Rectal smooth muscle tissue (tissue), 1 donor: ENCODE results near the gene UVSSA.
"Not testable (repeated sequence)": the region's sequence is repeated elsewhere in the genome, so short reads cannot be mapped to it uniquely, and the experiment has no call there.

Source experiments
- H3K27ac ChIP-seq: one replicate; pipeline ENCODE4 v1.7.0; 2013; ENCODE audit warnings: low read depth, low read length, inconsistent platforms
- H3K27me3 ChIP-seq: one replicate; pipeline ENCODE4 v1.7.0; 2013; ENCODE audit warnings: low read length; ENCODE audit not compliant: control insufficient read depth, insufficient read depth
- H3K36me3 ChIP-seq: one replicate; pipeline ENCODE4 v1.7.0; 2013; ENCODE audit warnings: low read length; ENCODE audit not compliant: control insufficient read depth, insufficient read depth
- H3K4me1 ChIP-seq: one replicate; pipeline ENCODE4 v1.7.0; 2013; ENCODE audit warnings: low read length; ENCODE audit not compliant: control insufficient read depth, insufficient read depth
- H3K4me3 ChIP-seq: one replicate; pipeline ENCODE4 v1.7.0; 2013; ENCODE audit warnings: low read length
- H3K9ac ChIP-seq: one replicate; pipeline ENCODE4 v1.7.0; 2013; ENCODE audit warnings: low read length

Gene UVSSA

DNA sequence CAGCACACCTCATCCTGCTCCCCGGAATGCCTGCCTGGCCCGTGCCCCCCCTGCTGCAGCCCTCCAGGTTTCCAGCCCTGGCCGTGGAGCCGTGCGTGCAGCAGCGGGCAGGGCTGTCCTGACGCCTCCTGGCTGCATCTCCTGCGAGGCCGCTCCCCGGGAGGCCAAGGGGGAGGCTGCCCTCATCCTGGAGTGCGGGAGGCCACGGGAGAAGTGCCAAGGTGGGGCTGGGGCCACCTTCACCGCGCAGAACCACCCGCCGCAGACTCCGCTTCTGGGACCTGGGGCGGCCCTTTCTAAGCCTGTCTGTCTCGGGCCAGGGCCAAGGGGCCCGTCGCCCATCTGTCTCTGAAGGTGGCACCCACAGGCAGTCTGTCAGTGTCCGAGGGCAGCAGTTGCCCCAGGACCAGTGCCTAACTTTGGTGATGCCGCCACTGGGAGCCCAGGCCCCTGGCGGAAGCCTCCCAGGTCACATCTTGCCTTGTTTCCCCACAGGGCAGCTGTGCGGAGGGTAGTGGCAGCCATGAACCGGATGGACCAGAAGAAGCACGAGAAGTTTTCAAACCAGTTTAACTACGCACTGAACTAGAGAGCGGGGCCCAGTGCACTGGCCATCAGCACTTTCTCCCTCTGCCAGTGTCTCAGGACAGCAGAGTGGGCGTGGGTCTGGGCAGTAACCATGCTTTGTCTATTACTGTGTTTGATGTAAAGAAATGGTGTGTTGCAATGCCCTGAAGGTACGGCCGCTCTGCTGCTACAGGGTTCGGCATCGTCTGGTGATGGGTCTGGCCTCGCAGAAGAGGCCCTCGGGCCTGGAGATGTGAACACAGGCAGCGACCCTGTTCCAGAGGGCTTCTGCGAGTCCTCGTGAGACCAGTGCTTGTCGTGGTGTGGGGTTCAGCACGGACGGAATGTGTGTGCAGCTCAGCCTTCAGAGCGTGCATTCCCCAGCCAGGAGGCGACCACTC is 38.6 kb downstream of the UVSSA start:
- Histone ChIP-seq H3K27me3 (no peaks in the 10 kb centered on the region), H3K4me1 (no peaks in the 10 kb centered on the region), H3K4me3 (no peak overlapping the region), H3K27ac (no peak overlapping the region), H3K36me3 (peaks cover 17% of the 10 kb centered on the region), H3K9ac (no peak overlapping the region)

DNA sequence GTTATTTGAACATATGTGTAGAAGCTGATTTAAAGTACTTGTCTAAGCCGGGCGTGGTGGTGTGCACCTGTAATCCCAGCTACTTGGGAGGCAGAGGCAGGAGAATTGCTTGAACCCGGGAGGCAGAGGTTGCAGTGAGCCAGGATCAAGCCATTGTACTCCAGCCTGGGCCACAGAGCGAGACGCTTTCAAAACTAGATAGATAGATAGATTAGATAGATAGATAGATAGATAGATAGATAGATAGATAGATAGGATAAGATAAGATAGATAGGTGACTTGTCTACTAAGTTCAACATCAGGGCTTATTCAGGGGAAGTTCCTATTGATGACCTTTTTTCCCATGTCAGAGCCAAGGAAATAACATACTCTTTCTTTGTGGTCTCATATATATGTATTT is 46.4 kb downstream of the UVSSA start:
- H3K4me1 ChIP-seq = not testable (repeated sequence)

DNA sequence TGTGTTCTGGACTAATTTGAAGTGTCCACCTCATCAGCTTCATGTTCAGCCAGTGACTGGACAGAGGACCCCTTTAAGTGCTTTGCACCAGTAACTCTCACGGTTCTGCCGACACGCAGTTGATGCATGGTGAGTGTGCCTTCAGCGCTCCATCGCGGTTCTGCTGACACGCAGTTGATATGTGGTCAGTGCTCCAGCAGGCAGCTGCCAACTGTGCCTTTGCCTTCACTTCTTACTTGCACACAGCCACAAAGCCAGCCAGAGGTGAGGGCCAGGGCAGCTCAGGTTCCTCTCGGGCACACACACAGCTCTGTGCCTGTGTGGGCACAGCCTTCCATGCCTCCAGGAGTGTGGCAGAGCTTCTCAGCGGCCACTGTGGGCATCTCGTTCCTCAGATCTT is 46.9 kb downstream of the UVSSA start:
- H3K27ac ChIP-seq = no peak overlapping the region
- H3K4me1 ChIP-seq = no peaks in the 10 kb centered on the region
- H3K36me3 ChIP-seq = peaks cover 15% of the 10 kb centered on the region
- no peaks in the 10 kb centered on the region for H3K27me3 ChIP-seq
- no peak overlapping the region for H3K9ac ChIP-seq
- no peak overlapping the region for H3K4me3 ChIP-seq

More for the DNA sequence above, 46.4 kb downstream of the UVSSA start:
- H3K4me3 ChIP-seq, H3K9ac ChIP-seq, H3K27ac ChIP-seq, H3K27me3 ChIP-seq: not testable (repeated sequence)
- peaks cover 15% of the 10 kb centered on the region for H3K36me3 ChIP-seq

DNA sequence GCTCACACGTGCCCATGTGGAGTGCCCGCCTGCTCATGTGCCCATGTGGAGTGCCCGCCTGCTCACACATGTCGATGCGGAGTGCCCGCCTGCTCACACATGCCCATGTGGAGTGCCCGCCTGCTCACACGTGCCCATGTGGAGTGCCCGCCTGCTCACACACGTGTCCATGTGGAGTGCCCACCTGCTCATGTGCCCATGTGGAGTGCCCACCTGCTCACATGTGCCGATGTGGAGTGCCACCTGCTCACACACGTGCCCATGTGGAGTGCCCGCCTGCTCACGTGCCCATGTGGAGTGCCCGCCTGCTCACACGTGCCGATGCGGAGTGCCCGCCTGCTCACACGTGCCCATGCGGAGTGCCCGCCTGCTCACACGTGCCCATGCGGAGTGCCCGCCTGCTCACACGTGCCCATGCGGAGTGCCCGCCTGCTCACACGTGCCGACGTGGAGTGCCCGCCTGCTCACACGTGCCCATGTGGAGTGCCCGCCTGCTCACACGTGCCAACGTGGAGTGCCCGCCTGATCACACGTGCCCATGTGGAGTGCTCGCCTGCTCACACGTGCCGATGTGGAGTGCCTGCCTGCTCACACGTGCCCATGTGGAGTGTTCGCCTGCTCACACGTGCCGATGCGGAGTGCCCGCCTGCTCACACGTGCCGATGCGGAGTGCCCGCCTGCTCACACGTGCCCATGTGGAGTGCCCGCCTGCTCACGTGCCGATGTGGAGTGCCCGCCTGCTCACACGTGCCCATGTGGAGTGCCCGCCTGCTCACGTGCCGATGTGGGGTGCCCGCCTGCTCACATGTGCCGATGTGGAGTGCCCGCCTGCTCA is 47.8 kb downstream of the UVSSA start:
- H3K4me3 ChIP-seq = not testable (repeated sequence)

DNA sequence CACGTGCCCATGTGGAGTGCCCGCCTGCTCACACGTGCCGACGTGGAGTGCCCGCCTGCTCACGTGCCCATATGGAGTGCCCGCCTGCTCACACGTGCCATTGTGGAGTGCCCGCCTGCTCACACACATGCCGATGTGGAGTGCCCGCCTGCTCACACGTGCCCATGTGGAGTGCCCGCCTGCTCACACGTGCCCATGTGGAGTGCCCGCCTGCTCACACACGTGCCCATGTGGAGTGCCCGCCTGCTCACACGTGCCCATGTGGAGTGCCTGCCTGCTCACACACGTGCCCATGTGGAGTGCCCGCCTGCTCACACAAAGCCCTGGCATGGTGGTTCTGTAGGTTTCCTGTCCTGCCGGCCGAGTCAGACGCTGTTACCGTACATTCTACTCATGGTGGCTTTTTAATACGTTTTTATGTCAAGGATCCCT is 48.4 kb downstream of the UVSSA start:
- H3K27me3 ChIP-seq, H3K4me3 ChIP-seq, H3K9ac ChIP-seq, H3K27ac ChIP-seq, H3K4me1 ChIP-seq: not testable (repeated sequence)
- peaks cover 13% of the 10 kb centered on the region for H3K36me3 ChIP-seq

More for the DNA sequence above, 47.8 kb downstream of the UVSSA start:
- H3K27ac ChIP-seq, H3K4me1 ChIP-seq, H3K9ac ChIP-seq, H3K27me3 ChIP-seq: not testable (repeated sequence)
- peaks cover 13% of the 10 kb centered on the region for H3K36me3 ChIP-seq

DNA sequence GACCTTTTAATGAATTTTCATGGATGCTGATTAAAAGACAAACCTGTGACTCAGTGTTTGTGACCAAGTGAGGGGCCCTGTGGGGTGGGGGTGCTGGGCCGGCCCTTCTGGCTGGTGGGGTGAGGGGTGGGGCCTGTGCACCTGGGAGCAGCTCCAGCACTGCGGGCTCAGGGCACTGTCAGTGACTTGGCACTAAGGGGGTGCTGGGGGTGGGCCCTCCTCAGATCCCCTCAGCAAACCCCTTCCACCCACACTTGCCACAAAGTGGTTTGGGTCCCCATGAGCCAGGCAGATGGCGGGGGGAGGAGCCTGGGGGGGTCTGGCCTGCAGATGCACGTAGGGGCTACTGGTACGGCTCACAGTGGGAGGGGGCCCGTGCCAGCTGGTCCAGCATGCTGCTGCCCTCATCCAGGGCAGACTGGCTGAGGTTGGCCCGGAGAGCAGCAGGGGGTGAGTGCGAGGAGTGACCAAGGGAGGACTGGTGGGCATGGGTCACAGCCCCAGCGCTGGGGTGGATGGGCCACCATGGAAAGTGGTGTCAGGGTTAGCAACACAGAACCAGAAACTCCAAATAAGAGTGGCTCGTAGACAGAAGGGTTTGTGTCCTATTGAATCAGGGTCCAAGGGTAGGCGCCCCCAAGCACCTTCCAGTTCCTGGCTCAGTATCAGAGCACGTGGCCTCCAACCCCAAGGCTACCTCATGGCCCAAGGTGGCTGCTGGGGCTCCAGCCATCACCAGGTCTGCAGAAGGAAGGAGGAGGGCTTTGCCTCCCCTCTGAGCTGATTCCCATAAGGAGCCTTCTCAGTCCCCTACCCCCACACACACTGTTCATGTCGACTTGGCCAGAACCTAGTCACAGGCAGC is 49.2 kb downstream of the UVSSA start:
- H3K27me3 ChIP-seq = no peaks in the 10 kb centered on the region
- no peak overlapping the region for H3K4me3 ChIP-seq
- H3K4me1 ChIP-seq = no peaks in the 10 kb centered on the region
- peaks cover 13% of the 10 kb centered on the region for H3K36me3 ChIP-seq
- H3K27ac ChIP-seq = no peak overlapping the region
- H3K9ac ChIP-seq = no peak overlapping the region

DNA sequence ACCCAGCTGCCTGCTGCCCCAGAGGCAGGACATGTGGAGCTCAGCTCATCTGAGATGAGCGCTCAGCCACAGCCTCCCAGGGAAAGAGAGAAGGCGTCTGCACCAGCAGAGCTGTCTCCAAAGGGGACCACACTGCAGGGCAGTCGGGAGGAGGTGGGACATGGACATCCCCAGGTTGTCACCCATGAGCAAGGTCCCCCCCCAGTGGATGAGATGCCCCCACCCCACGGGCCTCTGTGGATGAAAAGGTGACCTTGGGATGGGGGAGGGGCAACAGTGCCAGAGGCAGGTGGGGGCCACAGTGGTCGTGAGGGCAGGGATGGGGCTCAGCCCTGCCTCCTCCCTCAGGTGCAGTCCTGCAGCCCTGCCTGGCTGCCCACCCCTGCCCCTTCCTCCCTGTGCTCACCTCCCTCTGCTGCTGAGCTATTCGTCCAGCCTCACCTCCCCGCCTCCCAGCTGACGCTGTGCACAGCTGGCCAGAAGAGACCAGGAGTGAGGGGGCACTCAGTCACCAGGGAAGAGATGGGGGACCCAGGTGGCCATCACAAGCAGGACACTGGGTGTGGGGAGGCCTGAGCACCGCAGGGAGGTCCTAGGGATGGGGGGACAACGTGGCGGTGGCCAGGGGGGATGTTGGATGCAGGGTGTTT is 49.9 kb downstream of the UVSSA start:
- Histone ChIP-seq H3K4me3 (no peak overlapping the region), H3K36me3 (peaks cover 9% of the 10 kb centered on the region), H3K9ac (no peak overlapping the region), H3K27ac (no peak overlapping the region), H3K4me1 (no peaks in the 10 kb centered on the region), H3K27me3 (peaks cover 5% of the 10 kb centered on the region)

DNA sequence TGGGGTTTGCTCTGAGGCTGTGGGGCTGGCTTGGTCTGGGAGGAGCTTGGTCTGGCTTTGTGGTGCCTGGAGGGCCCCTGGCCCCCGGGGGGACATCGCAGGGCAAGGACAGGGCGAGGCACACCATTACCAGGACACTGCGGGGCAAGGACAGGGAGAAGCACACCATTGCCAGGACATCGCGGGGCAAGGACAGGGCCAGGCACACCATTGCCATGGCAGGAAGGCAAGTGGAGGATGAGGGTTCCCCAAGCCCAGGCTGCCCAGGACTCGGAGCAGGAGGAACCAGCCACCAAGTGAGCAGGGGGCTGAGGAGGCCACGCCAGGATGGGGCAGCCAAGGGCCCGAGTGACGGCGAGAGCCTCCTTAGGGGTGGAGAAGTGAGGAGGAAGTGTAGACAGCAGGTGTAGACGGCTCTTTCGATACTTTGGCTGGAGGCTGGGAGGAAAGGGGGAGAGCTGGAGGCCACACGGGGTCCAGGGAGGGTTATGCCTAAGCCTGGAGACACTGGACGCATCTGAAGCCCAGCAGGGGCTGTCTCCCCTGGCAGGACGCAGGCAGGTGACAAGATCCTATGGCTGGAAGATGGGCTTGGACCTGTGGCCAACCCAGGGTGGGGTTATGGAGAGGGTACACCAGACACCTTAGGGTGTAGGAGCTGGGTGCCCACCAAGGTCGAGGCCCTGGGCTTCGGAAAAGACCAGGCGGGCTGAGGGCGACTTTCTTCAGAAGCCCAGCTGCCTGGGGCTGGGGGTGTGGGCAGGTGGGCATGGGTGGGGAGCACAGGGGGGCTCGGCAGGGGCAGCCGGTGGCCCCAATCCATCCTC is 51.9 kb downstream of the UVSSA start:
- H3K27me3 ChIP-seq = peaks cover 9% of the 10 kb centered on the region
- H3K4me3 ChIP-seq = no peak overlapping the region
- H3K36me3 ChIP-seq = peaks cover 2% of the 10 kb centered on the region
- no peak overlapping the region for H3K27ac ChIP-seq
- H3K4me1 ChIP-seq = no peaks in the 10 kb centered on the region
- H3K9ac ChIP-seq = no peak overlapping the region

DNA sequence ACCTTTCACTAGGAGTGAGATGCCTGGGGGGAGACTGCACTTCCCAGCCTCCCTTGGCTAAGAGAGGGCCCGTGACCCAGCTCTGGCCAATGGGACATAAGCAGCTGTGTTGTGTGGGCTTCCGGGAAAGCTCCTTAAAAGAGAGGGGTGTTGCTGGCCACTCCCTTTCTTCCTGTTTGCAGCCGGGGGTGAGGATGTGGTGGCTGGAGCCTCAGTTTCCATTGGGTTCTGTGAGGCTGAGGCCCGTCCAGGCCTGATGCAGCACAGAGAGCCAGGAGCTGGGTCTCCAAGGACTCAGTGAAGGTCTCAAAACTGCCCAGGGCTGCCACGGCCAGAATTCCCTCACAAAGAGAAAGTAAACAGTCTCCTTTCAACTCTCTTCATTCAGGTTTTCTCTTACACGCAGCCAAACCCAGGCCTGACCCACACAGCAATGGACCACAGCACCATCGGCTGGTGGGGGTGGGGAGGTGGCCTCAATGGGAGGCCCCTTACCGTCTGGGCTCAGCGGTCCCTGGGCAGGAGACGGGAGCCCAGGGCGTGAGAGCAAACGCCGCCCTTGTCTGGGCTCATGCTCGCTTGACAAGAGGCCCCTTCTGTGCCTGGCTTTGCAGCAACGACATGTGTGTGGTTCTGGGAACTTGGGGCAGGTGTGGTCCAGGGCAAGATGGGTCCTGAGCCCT is 52.6 kb downstream of the UVSSA start:
- Histone ChIP-seq H3K4me1 (no peaks in the 10 kb centered on the region), H3K4me3 (no peak overlapping the region), H3K36me3 (no peaks in the 10 kb centered on the region), H3K9ac (no peak overlapping the region), H3K27ac (no peak overlapping the region), H3K27me3 (peaks cover 14% of the 10 kb centered on the region)

DNA sequence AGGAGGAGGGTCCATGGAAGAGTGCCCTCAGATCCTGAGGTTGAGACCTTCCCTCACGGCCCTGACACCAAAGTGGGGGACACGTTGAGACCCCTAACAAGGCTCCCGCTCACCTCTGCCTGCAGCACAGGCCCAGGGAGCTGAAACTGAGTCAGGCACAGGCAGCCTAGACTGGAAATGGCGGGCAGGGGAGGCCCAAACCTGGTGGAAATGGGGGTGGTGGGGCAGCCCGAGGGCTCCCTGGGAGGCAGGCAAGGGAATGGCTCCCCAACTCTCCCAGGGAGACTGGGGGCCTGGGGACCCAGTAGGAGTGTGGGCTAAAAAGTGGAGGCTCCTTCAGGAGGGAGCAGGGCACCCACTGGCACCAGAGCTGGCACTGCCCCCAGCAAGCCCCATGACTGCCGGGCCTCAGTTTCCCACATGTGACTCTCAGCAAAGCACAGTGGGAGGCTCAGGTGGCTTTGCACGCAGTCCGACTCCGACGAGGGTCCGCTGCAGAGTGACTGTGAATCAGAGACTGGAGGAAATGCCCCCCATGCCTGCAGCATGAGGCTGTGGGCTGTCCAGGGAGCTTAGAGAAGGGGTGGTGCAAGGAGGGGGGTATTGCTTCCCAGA is 53.3 kb downstream of the UVSSA start:
- Histone ChIP-seq H3K36me3 (no peaks in the 10 kb centered on the region), H3K4me3 (no peak overlapping the region), H3K27me3 (peaks cover 20% of the 10 kb centered on the region), H3K9ac (no peak overlapping the region), H3K4me1 (no peaks in the 10 kb centered on the region), H3K27ac (no peak overlapping the region)
